HG02938 (cell line): ENCODE data around the gene PTCD3.

Experiments used
- ATAC-seq: cut with Tn5 transposase; IDR thresholded peaks from one replicate; pipeline ENCODE4 v1.9.1; 2021; ENCODE audit warnings: mild to moderate bottlenecking, moderate library complexity; ENCODE audit not compliant: unreplicated experiment

Gene PTCD3

GRCh38 chr2:86105969-86106945 lies at the start of gene PTCD3:
Gene PTCD3, plus strand, starts transcription at chr2:86106235. Its CDS starts 13 bp downstream, at chr2:86106248.
- peak; percentile 85 for ATAC-seq

- no peak for ATAC-seq
These were observed 49.3 kb upstream of the PTCD3 start for GRCh38 chr2:86056590-86057331.

DNA sequence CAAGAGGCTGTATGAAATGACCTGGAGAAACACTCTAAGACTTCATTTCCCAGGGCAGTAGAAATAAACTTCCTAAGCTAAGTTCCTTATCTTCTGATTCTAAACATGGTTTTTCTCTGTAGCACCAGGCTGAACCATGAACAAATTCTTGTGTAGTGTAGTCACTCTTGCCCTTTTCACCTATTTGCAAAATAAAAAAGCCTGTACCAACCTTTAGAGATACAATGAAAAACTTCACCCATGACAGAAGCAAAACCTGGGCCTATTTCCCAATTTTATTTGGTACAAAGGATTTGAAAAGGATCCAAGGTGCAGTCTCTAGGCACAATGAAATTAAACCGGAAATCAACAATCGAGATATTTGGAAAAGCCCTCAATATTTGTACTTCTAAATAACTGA lies 44.0 kb upstream of the PTCD3 start:
- no peak for ATAC-seq

DNA sequence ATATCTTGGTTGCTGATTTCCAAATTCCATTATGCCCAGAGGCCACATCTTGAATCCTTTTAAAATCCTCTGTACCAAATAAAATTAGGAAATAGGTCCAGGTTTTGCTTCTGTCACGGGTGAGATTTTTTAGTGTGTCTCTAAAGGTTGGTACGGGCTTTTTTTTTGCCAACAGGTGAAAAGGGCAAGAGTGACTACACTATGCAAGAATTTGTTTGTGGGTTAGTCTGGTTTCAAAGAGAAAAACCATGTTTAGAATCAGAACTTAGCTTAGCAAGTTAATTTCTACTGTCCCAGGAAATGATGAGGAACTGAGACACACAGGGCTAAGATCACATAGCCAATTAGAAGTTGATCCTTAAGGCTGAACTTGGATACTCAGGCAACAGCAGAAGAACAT lies 42.0 kb upstream of the PTCD3 start:
- no peak for ATAC-seq

GRCh38 chr2:86065512-86065911 lies 40.5 kb upstream of the PTCD3 start:
- ATAC-seq: no peak

DNA sequence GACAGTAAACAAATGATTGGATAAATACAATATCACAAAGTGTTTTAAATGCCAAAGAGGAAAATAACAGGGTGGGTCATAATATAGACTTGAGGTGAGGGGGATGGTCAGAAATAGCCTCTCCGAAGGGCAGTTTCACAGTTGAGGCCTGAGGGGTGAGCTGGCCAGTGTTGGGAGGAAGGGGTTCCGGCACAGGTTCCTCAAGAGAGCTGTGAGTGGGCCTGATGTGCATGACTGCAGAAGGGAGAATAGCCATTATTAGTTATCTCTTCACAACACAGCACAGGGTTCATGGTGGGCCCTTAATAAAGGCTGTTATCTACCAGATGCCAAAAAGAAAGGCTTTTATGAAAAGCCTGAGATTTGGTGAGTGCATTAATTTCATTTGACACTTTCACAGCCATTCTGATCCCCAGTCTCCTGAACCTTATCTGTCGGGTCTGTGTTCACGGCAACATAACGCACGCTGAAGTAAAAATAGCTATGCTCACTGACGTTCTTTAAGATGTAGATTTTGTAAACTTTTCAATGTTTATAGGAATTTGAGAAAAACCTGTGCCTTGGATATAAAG lies 39.9 kb upstream of the PTCD3 start:
- no peak for ATAC-seq

DNA sequence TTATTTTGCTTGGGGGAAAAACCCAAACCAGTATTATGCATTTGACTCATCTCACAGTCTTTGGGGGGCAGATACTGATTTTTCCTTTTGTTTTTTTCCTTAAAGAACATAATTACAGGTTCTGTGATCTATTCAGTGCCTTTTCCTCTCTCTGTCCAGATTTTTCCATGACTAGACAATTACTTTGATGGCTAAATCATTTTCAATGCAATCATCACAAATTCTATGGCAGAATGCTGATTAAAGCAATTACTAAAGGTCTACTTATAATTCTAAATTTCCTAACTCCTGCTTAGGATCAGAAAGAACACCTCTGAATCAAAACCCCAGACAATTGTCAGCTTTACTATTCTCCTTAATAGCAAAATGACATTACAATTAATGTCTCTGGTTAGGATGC lies 39.1 kb upstream of the PTCD3 start:
- ATAC-seq: no peak

DNA sequence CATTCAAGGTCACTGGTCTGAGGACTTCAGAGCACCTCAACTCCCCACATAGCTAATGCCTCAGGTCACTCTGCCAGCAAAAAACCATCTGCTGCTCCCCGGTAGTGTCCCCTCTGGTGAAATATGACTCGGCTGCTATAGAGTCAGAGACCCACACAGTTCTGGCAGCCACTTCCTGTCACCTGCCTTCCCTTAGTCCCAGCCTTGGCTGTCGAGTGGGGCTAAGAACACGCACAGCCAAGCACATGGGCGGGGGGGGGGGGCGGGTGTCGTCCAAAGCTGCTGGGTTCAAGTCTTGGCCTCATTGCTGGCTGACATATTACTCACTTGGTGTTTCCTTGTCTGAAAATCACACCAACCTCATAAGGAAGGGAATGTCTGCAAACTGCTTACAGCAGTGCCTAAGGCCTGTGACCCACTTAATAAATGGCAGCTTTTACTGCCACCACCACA lies 37.9 kb upstream of the PTCD3 start:
- peak; percentile 43 for ATAC-seq

DNA sequence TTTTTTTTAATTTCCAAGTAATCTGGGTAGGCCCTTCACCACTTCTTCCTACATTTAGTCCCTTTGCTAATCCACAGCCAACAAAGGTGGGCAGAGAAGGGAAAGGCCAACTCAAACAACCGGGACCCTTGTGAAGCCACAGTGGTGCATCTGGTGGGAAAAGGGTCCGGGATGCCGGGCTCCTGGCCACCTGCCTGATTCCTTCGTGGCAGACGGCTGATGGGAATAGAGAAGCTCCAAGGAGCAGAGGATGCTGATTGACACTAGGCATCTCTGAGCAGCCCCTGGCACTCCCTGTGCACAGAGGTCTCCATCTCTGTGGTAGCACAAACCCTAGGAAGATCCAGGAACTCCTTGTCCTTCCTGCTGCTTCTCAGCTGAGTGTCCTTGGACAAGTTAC lies 37.4 kb upstream of the PTCD3 start:
- no peak for ATAC-seq

- no peak for ATAC-seq
These were observed 36.8 kb upstream of the PTCD3 start for GRCh38 chr2:86069091-86069685.

DNA sequence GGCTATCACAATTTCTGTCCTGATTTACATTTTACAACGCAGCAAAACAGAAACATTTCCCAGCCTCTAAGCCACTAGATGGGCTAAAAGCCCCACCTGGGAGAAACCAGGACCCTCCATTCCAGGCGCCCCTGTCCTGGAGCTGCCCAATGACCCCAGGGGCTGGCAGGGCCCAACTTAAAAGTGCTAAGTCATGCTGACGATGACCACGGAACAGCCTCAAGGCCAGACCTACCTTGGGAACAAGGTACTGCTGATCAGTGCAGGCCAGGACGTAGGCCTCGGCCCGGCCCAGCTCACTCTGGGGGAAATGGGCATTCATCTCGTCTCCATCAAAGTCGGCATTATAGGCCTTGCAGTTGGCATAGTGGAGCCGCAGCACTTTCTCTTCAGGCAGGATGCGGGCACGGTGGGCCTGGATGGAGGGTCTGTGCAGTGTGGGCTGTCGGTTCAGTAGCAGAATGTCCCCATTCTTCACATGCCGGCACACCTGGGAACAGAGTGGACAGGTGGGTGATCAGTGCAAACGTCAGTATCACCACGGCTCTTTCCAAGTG lies 36.2 kb upstream of the PTCD3 start:
- no peak for ATAC-seq

- no peak for ATAC-seq
These were observed 35.2 kb upstream of the PTCD3 start for GRCh38 chr2:86070868-86071267.

DNA sequence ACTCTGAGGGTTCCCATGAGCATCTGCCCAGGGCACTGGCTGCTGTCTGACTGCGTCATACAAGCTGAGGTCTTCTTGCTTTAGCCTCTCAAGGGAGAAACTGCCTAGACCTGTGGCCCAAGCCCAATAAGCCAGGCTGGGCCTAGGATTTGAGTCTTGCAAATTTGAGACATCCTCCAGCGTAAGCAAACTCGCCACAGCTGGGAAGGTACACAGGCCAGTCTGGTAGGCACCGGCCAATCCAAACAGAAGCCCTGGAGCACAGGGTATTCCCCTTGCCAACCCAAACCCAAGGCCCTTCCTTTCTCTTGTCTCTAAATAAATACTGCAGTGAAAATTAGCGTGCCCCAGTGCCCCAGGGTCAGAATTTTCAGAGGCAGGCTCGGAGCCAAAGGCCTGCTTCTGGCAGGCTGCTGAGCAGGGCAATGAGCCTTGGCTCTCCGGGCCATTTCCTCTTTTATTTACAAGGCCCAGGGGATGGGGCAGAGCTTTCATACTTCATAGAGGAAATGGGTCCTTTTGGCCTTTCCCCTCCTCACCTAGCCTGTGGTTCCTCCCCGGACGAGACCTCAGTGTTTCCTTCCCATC lies 33.7 kb upstream of the PTCD3 start:
- no peak for ATAC-seq

GRCh38 chr2:86073225-86073624 lies 32.8 kb upstream of the PTCD3 start:
- no peak for ATAC-seq

- ATAC-seq: no peak
These were observed 31.8 kb upstream of the PTCD3 start for GRCh38 chr2:86074256-86074655.

DNA sequence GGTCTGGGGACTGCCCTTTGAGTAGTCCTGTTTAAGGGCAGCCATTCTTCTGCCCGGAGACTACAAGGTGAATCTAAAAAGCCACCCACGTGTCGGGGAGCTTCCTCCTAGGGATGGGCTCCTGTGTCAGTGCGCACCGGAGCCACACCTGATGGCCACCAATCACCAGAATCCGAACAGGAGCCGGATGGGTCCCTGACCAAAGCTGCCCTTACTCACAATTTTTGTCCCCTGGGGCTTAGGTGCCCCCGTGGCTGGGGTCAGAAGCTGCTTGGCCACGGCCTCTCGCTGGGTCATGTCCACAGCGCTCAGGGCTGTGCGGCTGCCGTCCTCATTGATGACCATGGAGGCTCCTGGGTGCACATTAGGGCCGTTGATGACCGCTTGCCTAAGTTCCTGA lies 31.2 kb upstream of the PTCD3 start:
- ATAC-seq: no peak

GRCh38 chr2:86075886-86076285 lies 30.1 kb upstream of the PTCD3 start:
- ATAC-seq: no peak

DNA sequence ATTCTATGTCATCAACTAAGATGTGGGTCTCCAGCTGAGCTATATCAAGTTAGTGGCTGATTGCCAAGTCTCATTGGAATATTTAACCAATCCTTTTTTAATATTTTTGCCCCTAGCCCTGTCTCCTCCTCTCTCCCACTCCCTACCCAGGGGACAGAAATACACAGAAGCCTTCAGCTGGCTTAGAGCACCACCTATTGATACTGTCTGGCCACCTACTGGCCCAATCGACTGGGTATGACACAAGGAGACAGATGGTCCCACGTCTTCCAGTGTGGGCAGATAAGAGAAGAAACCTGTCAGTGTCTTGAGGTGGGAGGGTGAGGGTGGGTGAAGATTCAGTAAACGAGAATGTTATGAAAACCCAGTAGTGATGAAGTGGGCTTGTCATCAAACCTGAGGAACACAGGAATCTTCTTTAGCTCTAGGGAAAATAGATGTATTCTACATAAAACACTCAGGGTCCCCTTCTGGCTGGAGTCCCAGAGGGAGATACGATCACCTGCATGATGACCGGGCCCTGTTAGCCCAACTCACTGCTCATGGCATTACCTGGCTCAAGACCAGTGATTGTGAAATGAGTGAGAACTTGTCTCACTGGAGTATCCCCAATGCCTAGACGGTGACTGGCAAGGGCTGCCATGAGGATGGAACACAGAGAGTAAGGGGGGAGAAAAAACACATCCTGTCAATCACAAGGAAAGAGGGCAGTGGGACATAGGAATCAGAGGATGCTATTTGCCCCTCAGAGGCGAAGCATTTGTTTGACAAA lies 27.1 kb upstream of the PTCD3 start:
- ATAC-seq: no peak

DNA sequence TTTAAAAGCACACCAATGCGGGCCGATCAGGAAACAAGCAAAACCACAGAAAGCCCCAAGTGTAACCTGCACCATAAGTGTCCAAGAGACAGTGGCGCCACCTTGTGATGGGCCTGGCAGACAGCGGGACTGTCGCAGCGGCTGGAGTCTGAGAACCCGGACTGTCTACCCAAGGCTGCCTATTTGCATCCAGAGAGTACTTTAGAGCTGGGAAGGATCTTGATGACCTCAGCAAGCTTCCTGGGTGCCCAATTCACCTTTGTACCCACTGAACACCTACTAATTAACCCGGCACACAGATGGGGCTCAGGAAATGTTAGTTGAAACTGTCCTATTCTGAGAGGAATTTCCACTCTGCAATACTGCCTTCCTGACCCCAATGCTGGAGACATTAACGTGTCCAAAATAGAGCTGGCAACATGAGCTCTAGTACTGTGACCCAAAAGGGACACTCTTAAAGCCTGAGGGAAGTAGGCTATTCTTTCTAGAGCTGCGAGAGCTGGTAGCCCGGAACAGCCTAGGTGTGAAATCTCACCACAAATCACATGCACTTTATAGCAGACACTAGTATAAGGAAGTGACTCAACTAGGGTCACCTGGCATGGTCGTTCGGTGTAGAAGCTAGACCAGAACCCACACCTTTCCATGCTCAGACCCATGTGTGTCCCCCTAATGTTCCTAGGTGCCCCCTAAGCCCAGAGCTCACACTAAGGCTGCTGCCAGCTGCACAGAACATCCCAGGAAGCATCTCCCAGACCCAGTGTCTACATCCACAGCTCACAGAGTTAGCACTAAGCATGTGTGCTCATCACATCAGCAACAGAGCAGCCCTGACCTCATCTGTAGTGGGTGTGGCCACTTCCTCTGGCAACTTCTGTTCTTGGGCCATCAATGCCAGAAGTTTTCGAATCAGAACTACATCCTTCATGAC lies 25.8 kb upstream of the PTCD3 start:
- ATAC-seq: peak; percentile 76
